ENCODE measurements around the gene ARHGEF17. TPM values are rescaled to one million over a fixed set of nuclear protein-coding genes. Genes with fewer than 3 reads are reported as not detected.

Gene ARHGEF17
- total RNA-seq, 1 experiment from 2014 or later: 22.3 TPM

GRCh38 chr11:73288873-73289707 is 19.0 kb upstream of the ARHGEF17 start:
- Mint-ChIP-seq H3K4me3 (ENCODE audit: low read depth, unreplicated experiment) (peak overlapping the region; percentile 53), H3K9me3 (ENCODE audit: low read depth, unreplicated experiment) (no peaks in the 10 kb centered on the region), H3K4me1 (ENCODE audit: low read depth, unreplicated experiment) (peaks cover 10% of the 10 kb centered on the region), H3K27ac (ENCODE audit: unreplicated experiment) (peak overlapping the region; percentile 78), H3K27me3 (ENCODE audit: unreplicated experiment) (peaks cover 30% of the 10 kb centered on the region), H3K36me3 (ENCODE audit: insufficient read depth, unreplicated experiment) (peaks cover 6% of the 10 kb centered on the region)
- peak; percentile 77 for DNase-seq
- no TSS peak for BruUV-seq (replicated peaks)
- intact Hi-C loops (cut with micrococcal nuclease; ENCODE audit: unreplicated experiment): no loop called here
- peak; percentile 82 for TF ChIP-seq CTCF (IDR thresholded peaks at IDR 0.05; ENCODE audit: unreplicated experiment)
- CTCF ChIA-PET: interaction anchor here (0.6 to 1.9 kb wide), 10 partner anchors 11 to 605 kb away, joined by 3 to 5 read pairs (median 4); no protein-coding TSS in a partner anchor

GRCh38 chr11:73290536-73290935 is 17.5 kb upstream of the ARHGEF17 start:
- no peak overlapping the region for H3K27ac Mint-ChIP-seq (ENCODE audit: unreplicated experiment)
- no peak overlapping the region for H3K4me3 Mint-ChIP-seq (ENCODE audit: low read depth, unreplicated experiment)
- TF ChIP-seq CTCF (IDR thresholded peaks at IDR 0.05; ENCODE audit: unreplicated experiment): no peak
- peaks cover 10% of the 10 kb centered on the region for H3K4me1 Mint-ChIP-seq (ENCODE audit: low read depth, unreplicated experiment)
- DNase-seq: no peak
- intact Hi-C loops (cut with micrococcal nuclease; ENCODE audit: unreplicated experiment): no loop called here
- BruUV-seq (replicated peaks): no TSS peak
- CTCF ChIA-PET: interaction anchor here (1.2 to 1.4 kb wide), 2 partner anchors 44 to 366 kb away, joined by 4 to 5 read pairs; no protein-coding TSS in a partner anchor
- peaks cover 6% of the 10 kb centered on the region for H3K36me3 Mint-ChIP-seq (ENCODE audit: insufficient read depth, unreplicated experiment)
- no peaks in the 10 kb centered on the region for H3K9me3 Mint-ChIP-seq (ENCODE audit: low read depth, unreplicated experiment)
- H3K27me3 Mint-ChIP-seq (ENCODE audit: unreplicated experiment): peaks cover 34% of the 10 kb centered on the region

GRCh38 chr11:73291196-73291595 is 16.9 kb upstream of the ARHGEF17 start:
- BruUV-seq (replicated peaks): no TSS peak
- Mint-ChIP-seq H3K4me1 (ENCODE audit: low read depth, unreplicated experiment) (peaks cover 10% of the 10 kb centered on the region), H3K27me3 (ENCODE audit: unreplicated experiment) (peaks cover 34% of the 10 kb centered on the region), H3K9me3 (ENCODE audit: low read depth, unreplicated experiment) (no peaks in the 10 kb centered on the region), H3K36me3 (ENCODE audit: insufficient read depth, unreplicated experiment) (peaks cover 6% of the 10 kb centered on the region), H3K4me3 (ENCODE audit: low read depth, unreplicated experiment) (no peak overlapping the region), H3K27ac (ENCODE audit: unreplicated experiment) (no peak overlapping the region)
- intact Hi-C loops (cut with micrococcal nuclease; ENCODE audit: unreplicated experiment): no loop called here
- no peak for TF ChIP-seq CTCF (IDR thresholded peaks at IDR 0.05; ENCODE audit: unreplicated experiment)
- no peak for DNase-seq
- CTCF ChIA-PET: no interaction called here

- TF ChIP-seq CTCF (IDR thresholded peaks at IDR 0.05; ENCODE audit: unreplicated experiment): no peak
- CTCF ChIA-PET: interaction anchor here (0.6 to 1.2 kb wide), 3 partner anchors 11 to 240 kb away, joined by 3 to 4 read pairs (median 4); no protein-coding TSS in a partner anchor
- peaks cover 6% of the 10 kb centered on the region for H3K36me3 Mint-ChIP-seq (ENCODE audit: insufficient read depth, unreplicated experiment)
- no peaks in the 10 kb centered on the region for H3K9me3 Mint-ChIP-seq (ENCODE audit: low read depth, unreplicated experiment)
- H3K27me3 Mint-ChIP-seq (ENCODE audit: unreplicated experiment): peaks cover 34% of the 10 kb centered on the region
- no TSS peak for BruUV-seq (replicated peaks)
- no peak for DNase-seq
- intact Hi-C loops (cut with micrococcal nuclease; ENCODE audit: unreplicated experiment): no loop called here
- peaks cover 10% of the 10 kb centered on the region for H3K4me1 Mint-ChIP-seq (ENCODE audit: low read depth, unreplicated experiment)
- H3K4me3 Mint-ChIP-seq (ENCODE audit: low read depth, unreplicated experiment): no peak overlapping the region
- no peak overlapping the region for H3K27ac Mint-ChIP-seq (ENCODE audit: unreplicated experiment)
These were observed 16.1 kb upstream of the ARHGEF17 start for GRCh38 chr11:73291781-73292524.

Data from Calu3 (cell line).